H1 (cell line): ENCODE measurements around the gene C22orf31. TPM values are rescaled to one million over a fixed set of nuclear protein-coding genes. Genes with fewer than 3 reads are reported as not detected.

Experiments used
- polyA plus RNA-seq, 7 experiments: library from polyadenylated mRNA; depleted of rRNA in 3 of 7; stranded (reverse) in 5 of 7; unstranded in 2 of 7; fragments of >200 nt in 5 of 7; fragments of 200-250 nt in 2 of 7; gene quantifications; 1 replicate in 5 of 7; 2 replicates in 1 of 7; 4 replicates in 1 of 7; pipeline versions ENCODE4 v1.2.1 to v1.2.3, GENCODE V29; 2011 to 2013; ENCODE audit warnings: missing spikeins in 2 of 7, mixed read lengths in 2 of 7
- total RNA-seq: library from RNA; stranded (reverse); fragmentation: NEBNext Ultra II Directional; extraction: Animal tissue kit (Norgen Biotek cat#: 25700); gene quantifications from 2 replicates; pipeline ENCODE4 v1.2.1, GENCODE V29; 2021

The C22orf31 gene
- total and polyA plus RNA-seq, 2 of the 8 experiments (the other 6 are each of a cell fraction or from before 2014, with no cell fraction given): not detected

Other genes with a start within 250 kb of the C22orf31 start
- 20.6 and 21.7 TPM in 2 replicates for gene ZNRF3, start 178.3 kb downstream of the C22orf31 start, total RNA-seq
- gene ZNRF3, start 178.3 kb downstream of the C22orf31 start, polyA plus RNA-seq (2011; rRNA removed): 14.1 and 21.0 TPM in 2 replicates
- gene KREMEN1, start 11.2 kb upstream of the C22orf31 start, total RNA-seq: 3.2 TPM in 2 replicates
- 2.1 and 5.9 TPM in 2 replicates for gene KREMEN1, start 11.2 kb upstream of the C22orf31 start, polyA plus RNA-seq (2011; rRNA removed)
- gene EMID1, start 144.1 kb upstream of the C22orf31 start, total RNA-seq: 3.8 and 3.9 TPM in 2 replicates
- gene EMID1, start 144.1 kb upstream of the C22orf31 start, polyA plus RNA-seq (2011; rRNA removed): 7.4 and 11.1 TPM in 2 replicates
- gene RHBDD3, start 206.2 kb upstream of the C22orf31 start, total RNA-seq: 72.1 and 75.7 TPM in 2 replicates
- 117 and 171 TPM in 2 replicates for gene RHBDD3, start 206.2 kb upstream of the C22orf31 start, polyA plus RNA-seq (2011; rRNA removed)
- 385 and 387 TPM in 2 replicates for gene EWSR1, start 206.4 kb upstream of the C22orf31 start, total RNA-seq
- gene EWSR1, start 206.4 kb upstream of the C22orf31 start, polyA plus RNA-seq (2011; rRNA removed): 646 and 930 TPM in 2 replicates
- 9.7 and 10.1 TPM in 2 replicates for gene GAS2L1, start 244.8 kb upstream of the C22orf31 start, total RNA-seq
- gene GAS2L1, start 244.8 kb upstream of the C22orf31 start, polyA plus RNA-seq (2011; rRNA removed): 3.6 and 6.8 TPM in 2 replicates